Transverse colon (tissue), 4 donors: ENCODE measurements around the gene TEAD4.

ENCODE experiments used
- EP300 ChIP-seq: sonication (generic); formaldehyde crosslinking; IDR thresholded peaks from one replicate; pipeline ENCODE4 v1.6.1; 2017; ENCODE audit warnings: antibody characterized with exemption, low read depth
- POLR2AphosphoS5 ChIP-seq, 3 donors: sonication (generic); formaldehyde crosslinking; IDR thresholded peaks; one replicate each; pipeline ENCODE4 v1.6.1; 2016; ENCODE audit warnings: antibody characterized with exemption in 3 of 3
- TF ChIP-seq, protein P1 (sequence below), 5 experiments: fragments of 200-600 bp in 3 of 5; fragments of 450-650 bp in 2 of 5; sonication (generic) in 3 of 5; IDR thresholded peaks; 1 replicate in 2 of 5; 2 replicates in 3 of 5; pipeline ENCODE4 v1.5.1; 2016 to 2017; ENCODE audit warnings: antibody characterized with exemption in 5 of 5, inconsistent platforms in 3 of 5, mild to moderate bottlenecking in 2 of 5, moderate library complexity in 1 of 5

GRCh38 chr12:2960390-2960956, 1.3 kb downstream of the TEAD4 start:
- TF ChIP-seq, protein P1, sequence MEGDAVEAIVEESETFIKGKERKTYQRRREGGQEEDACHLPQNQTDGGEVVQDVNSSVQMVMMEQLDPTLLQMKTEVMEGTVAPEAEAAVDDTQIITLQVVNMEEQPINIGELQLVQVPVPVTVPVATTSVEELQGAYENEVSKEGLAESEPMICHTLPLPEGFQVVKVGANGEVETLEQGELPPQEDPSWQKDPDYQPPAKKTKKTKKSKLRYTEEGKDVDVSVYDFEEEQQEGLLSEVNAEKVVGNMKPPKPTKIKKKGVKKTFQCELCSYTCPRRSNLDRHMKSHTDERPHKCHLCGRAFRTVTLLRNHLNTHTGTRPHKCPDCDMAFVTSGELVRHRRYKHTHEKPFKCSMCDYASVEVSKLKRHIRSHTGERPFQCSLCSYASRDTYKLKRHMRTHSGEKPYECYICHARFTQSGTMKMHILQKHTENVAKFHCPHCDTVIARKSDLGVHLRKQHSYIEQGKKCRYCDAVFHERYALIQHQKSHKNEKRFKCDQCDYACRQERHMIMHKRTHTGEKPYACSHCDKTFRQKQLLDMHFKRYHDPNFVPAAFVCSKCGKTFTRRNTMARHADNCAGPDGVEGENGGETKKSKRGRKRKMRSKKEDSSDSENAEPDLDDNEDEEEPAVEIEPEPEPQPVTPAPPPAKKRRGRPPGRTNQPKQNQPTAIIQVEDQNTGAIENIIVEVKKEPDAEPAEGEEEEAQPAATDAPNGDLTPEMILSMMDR (IDR thresholded peaks at IDR 0.05) = no peak
- TF ChIP-seq POLR2AphosphoS5 (IDR thresholded peaks at IDR 0.05) (no peak), EP300 (no peak)
